ENCODE measurements around the gene RDM1.

DNA sequence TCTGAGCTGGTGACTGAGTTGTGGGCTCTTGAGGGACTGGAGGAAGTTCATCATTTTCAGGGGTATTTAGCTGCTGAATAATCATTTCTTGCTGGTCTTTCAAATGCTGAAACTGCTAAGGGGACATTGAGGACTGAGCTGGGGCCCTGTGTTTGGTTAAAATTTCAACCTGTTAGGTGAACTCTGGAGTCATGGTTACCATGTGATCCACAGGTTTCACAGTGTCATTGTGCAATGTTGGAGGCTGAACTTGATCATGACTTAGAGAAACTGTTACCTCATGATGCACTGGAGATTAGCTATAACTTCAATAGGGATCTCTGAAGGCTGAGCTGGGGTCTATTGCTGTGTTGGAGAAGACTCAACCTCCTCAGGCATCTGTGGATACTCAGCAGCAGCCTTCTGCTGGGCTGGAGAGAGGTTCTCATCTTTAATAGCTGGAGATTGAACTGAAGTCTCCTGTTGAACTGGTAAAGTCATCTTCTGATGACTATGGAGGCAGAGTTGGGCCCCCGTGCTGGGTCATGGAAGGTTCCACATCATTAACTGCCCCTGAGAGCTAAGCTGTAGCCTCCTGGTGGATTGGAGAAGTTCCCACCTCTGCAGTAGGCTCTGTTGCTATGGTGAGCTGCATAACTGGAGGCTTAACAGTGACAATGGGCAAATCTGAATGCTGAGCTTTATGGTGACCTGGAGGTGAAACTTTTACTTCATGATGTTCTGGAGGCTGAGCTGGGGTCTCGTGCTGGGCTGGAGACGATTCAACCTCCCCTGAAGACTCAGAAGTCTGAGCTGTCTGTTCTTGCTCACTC is 15.2 kb downstream of the RDM1 start:
- TF ChIP-seq REST (IDR thresholded peaks at IDR 0.05; ENCODE audit: insufficient read depth in 1 of 2, low read depth in 2 of 2, low read length in 1 of 2) = no peak
- TF ChIP-seq POLR2AphosphoS5 (IDR thresholded peaks at IDR 0.05; ENCODE audit: low read depth, low read length) = no peak
